GM12892 (cell line): ENCODE data around the gene TTLL5.

ENCODE experiments used
- POLR2A ChIP-seq: IDR thresholded peaks from 2 replicates; pipeline ENCODE4 v1.6.1; 2011; ENCODE audit warnings: low read depth, low read length, control low read depth
- POLR2AphosphoS5 ChIP-seq: IDR thresholded peaks from 2 replicates; pipeline ENCODE4 v1.6.1; 2011; ENCODE audit warnings: low read depth, low read length, control low read depth
- TAF1 ChIP-seq: IDR thresholded peaks from 2 replicates; pipeline ENCODE4 v1.6.1; 2011; ENCODE audit warnings: low read depth, mild to moderate bottlenecking, control low read depth, low read length, borderline replicate concordance

- TF ChIP-seq TAF1, result no peak
- TF ChIP-seq POLR2A, result no peak
- no peak for TF ChIP-seq POLR2AphosphoS5
Observed at GRCh38 chr14:75871181-75871880, 210.3 kb downstream of the TTLL5 start.
